GM21423 (cell line): Measurements from ENCODE around the gene RPS6KA2.

Experiments
- ATAC-seq: cut with Tn5 transposase; IDR thresholded peaks from one replicate; pipeline ENCODE4 v1.9.1; 2021; ENCODE audit warnings: mild to moderate bottlenecking, moderate library complexity; ENCODE audit not compliant: unreplicated experiment

RPS6KA2 gene

GRCh38 chr6:166474721-166475565, 152.1 kb downstream of the RPS6KA2 start:
- ATAC-seq = no peak

GRCh38 chr6:166473886-166474571, 153.0 kb downstream of the RPS6KA2 start:
- no peak for ATAC-seq

GRCh38 chr6:166472636-166473035, 154.4 kb downstream of the RPS6KA2 start:
- ATAC-seq = no peak

GRCh38 chr6:166471797-166472260, 155.2 kb downstream of the RPS6KA2 start:
- no peak for ATAC-seq

- no peak for ATAC-seq
Measured at GRCh38 chr6:166470863-166471410, 156.1 kb downstream of the RPS6KA2 start.

GRCh38 chr6:166470029-166470862, 156.8 kb downstream of the RPS6KA2 start:
- ATAC-seq = no peak

GRCh38 chr6:166469426-166469961, 157.6 kb downstream of the RPS6KA2 start:
- no peak for ATAC-seq

GRCh38 chr6:166467436-166468000, 159.5 kb downstream of the RPS6KA2 start:
- ATAC-seq = no peak

GRCh38 chr6:166466178-166467122, 160.6 kb downstream of the RPS6KA2 start:
- ATAC-seq = no peak

GRCh38 chr6:166465671-166466087, 161.4 kb downstream of the RPS6KA2 start:
- no peak for ATAC-seq

GRCh38 chr6:166465003-166465399, 162.1 kb downstream of the RPS6KA2 start:
- ATAC-seq = no peak

- no peak for ATAC-seq
Measured at GRCh38 chr6:166464068-166465002, 162.7 kb downstream of the RPS6KA2 start.

GRCh38 chr6:166463359-166464067, 163.5 kb downstream of the RPS6KA2 start:
- no peak for ATAC-seq

- ATAC-seq = no peak
Measured at GRCh38 chr6:166462461-166463135, 164.5 kb downstream of the RPS6KA2 start.

- no peak for ATAC-seq
Measured at GRCh38 chr6:166461821-166462460, 165.1 kb downstream of the RPS6KA2 start.
